Activated T-cell treated with anti-CD3 and anti-CD28 coated beads for 48 hours (primary cell): ENCODE data around the gene KBTBD8.

Experiments
- DNase-seq: peaks from one replicate; pipeline ENCODE4 v3.0.0-alpha.2; 2020; ENCODE audit warnings: low read depth

Gene KBTBD8

GRCh38 chr3:67034371-67034770, 36.3 kb downstream of the KBTBD8 start:
- no peak for DNase-seq

GRCh38 chr3:67037615-67038014, 39.5 kb downstream of the KBTBD8 start:
- DNase-seq: no peak

GRCh38 chr3:67044295-67044694, 46.2 kb downstream of the KBTBD8 start:
- no peak for DNase-seq

GRCh38 chr3:67044955-67045354, 46.8 kb downstream of the KBTBD8 start:
- no peak for DNase-seq

GRCh38 chr3:67045711-67046465, 47.8 kb downstream of the KBTBD8 start:
- no peak for DNase-seq

GRCh38 chr3:67047051-67047450, 48.9 kb downstream of the KBTBD8 start:
- DNase-seq: no peak

GRCh38 chr3:67048067-67048714, 50.1 kb downstream of the KBTBD8 start:
- no peak for DNase-seq

GRCh38 chr3:67048715-67049074, 50.6 kb downstream of the KBTBD8 start:
- no peak for DNase-seq

- DNase-seq: no peak
Observed at GRCh38 chr3:67059443-67059842, 61.3 kb downstream of the KBTBD8 start.
